IMR-90 (cell line): ENCODE data around the gene BMP5. TPM values are rescaled to one million over a fixed set of nuclear protein-coding genes. Genes with fewer than 3 reads are reported as not detected.

Experiments used
- ATAC-seq: fragments of 200-7000 bp; cut with Tn5 transposase; 2 replicates; pipeline ENCODE4 v1.9.1; 2020; ENCODE audit warnings: low read depth, mild to moderate bottlenecking, moderate library complexity
- BruUV-seq: library from RNA; stranded (reverse); fragments of 400-500 nt; replicated peaks from 2 replicates; lab custom pipeline; 2021; lab: Mats Ljungman, UMichigan
- CTCF ChIA-PET: fragments of 300-600 bp; formaldehyde crosslinking; extraction: SDS; loops from one replicate; lab custom pipeline; 2021; ENCODE audit warnings: antibody characterized with exemption; lab: Yijun Ruan, JAX
- POLR2A ChIA-PET: fragments of 300-600 bp; sonication (Branson Sonifier 250); formaldehyde crosslinking; loops from one replicate; lab custom pipeline; 2022; ENCODE audit warnings: antibody characterized with exemption; ENCODE audit not compliant: unreplicated experiment; lab: Charles Lee
- DNase-seq: peaks from one replicate; pipeline ENCODE4 v3.0.0; 2013
- H2AFZ ChIP-seq: replicated peaks from 2 replicates; pipeline ENCODE3; 2013; ENCODE audit warnings: low read length, mild to moderate bottlenecking; ENCODE audit not compliant: poor library complexity
- H2AK5ac ChIP-seq: 2 replicates; pipeline ENCODE4 v1.6.1; 2013; ENCODE audit warnings: low read depth, low read length, inconsistent platforms
- H2AK9ac ChIP-seq: replicated peaks from 2 replicates; pipeline ENCODE3; 2013; ENCODE audit warnings: mild to moderate bottlenecking, low read depth, low read length, moderate library complexity; ENCODE audit not compliant: poor library complexity
- H2BK120ac ChIP-seq: 2 replicates; pipeline ENCODE4 v1.6.1; 2013; ENCODE audit warnings: low read depth, low read length, inconsistent platforms
- H2BK15ac ChIP-seq: 3 replicates; pipeline ENCODE4 v1.6.1; 2013; ENCODE audit warnings: low read depth, low read length, inconsistent platforms
- H2BK20ac ChIP-seq: 2 replicates; pipeline ENCODE4 v1.6.1; 2013; ENCODE audit warnings: low read depth, mild to moderate bottlenecking, inconsistent platforms, low read length, moderate library complexity
- H2BK5ac ChIP-seq: 2 replicates; pipeline ENCODE4 v1.6.1; 2013; ENCODE audit warnings: mild to moderate bottlenecking, low read depth, low read length, inconsistent platforms; ENCODE audit not compliant: poor library complexity, severe bottlenecking
- H3K14ac ChIP-seq: replicated peaks from 2 replicates; pipeline ENCODE4 v1.6.1; 2013; ENCODE audit warnings: low read depth, low read length, inconsistent platforms
- H3K18ac ChIP-seq: 2 replicates; pipeline ENCODE4 v1.6.1; 2013; ENCODE audit warnings: low read depth, low read length, control low read depth
- H3K23ac ChIP-seq: 2 replicates; pipeline ENCODE4 v1.6.1; 2013; ENCODE audit warnings: low read depth, low read length, inconsistent platforms
- H3K27ac ChIP-seq: 2 replicates; pipeline ENCODE4 v1.5.1; 2013; ENCODE audit warnings: mild to moderate bottlenecking, control low read depth, low read length; ENCODE audit not compliant: insufficient read depth
- H3K27me3 ChIP-seq: 2 replicates; pipeline ENCODE4 v1.6.1; 2013; ENCODE audit warnings: low read length; ENCODE audit not compliant: control insufficient read depth, insufficient read depth
- H3K36me3 ChIP-seq: 2 replicates; pipeline ENCODE4 v1.6.1; 2013; ENCODE audit warnings: low read length, mixed read lengths; ENCODE audit not compliant: control insufficient read depth, insufficient read depth
- H3K4ac ChIP-seq: 2 replicates; pipeline ENCODE4 v1.6.1; 2013; ENCODE audit warnings: low read depth, low read length, inconsistent platforms
- H3K4me1 ChIP-seq: 2 replicates; pipeline ENCODE4 v1.6.1; 2013; ENCODE audit warnings: low read length, mixed read lengths; ENCODE audit not compliant: control insufficient read depth, insufficient read depth
- H3K4me2 ChIP-seq: 2 replicates; pipeline ENCODE4 v1.6.1; 2013; ENCODE audit warnings: low read depth, mild to moderate bottlenecking, control low read depth, low read length, moderate library complexity
- H3K4me3 ChIP-seq: 2 replicates; pipeline ENCODE4 v1.5.1; 2013; ENCODE audit warnings: low read depth, mild to moderate bottlenecking, control low read depth, low read length, moderate library complexity; ENCODE audit not compliant: insufficient read depth
- H3K56ac ChIP-seq: 2 replicates; pipeline ENCODE4 v1.6.1; 2013; ENCODE audit warnings: low read length, inconsistent platforms; ENCODE audit not compliant: insufficient read depth; ENCODE audit errors: extremely low read depth
- H3K79me1 ChIP-seq, 2 experiments: 2 replicates each; pipeline ENCODE4 v1.6.1; 2013; ENCODE audit warnings: low read length in 2 of 2, inconsistent platforms in 1 of 2, low read depth in 1 of 2
- H3K9ac ChIP-seq: 2 replicates; pipeline ENCODE4 v1.6.1; 2013; ENCODE audit warnings: low read depth, low read length, control low read depth
- H3K9me1 ChIP-seq: 2 replicates; pipeline ENCODE4 v1.6.1; 2013; ENCODE audit warnings: low read length, inconsistent platforms; ENCODE audit not compliant: insufficient read depth
- H3K9me3 ChIP-seq: 2 replicates; pipeline ENCODE4 v1.6.1; 2013; ENCODE audit warnings: low read length; ENCODE audit not compliant: control insufficient read depth, insufficient read depth
- H4K20me1 ChIP-seq: 2 replicates; pipeline ENCODE4 v1.6.1; 2013; ENCODE audit warnings: low read length, inconsistent platforms; ENCODE audit not compliant: insufficient read depth
- H4K5ac ChIP-seq: 2 replicates; pipeline ENCODE4 v1.6.1; 2013; ENCODE audit warnings: mild to moderate bottlenecking, low read depth, low read length, control low read depth
- H4K8ac ChIP-seq, 2 experiments: 2 replicates each; pipeline ENCODE4 v1.6.1; 2013; ENCODE audit warnings: low read depth in 2 of 2, low read length in 2 of 2, control low read depth in 1 of 2, inconsistent platforms in 1 of 2
- H4K91ac ChIP-seq: 2 replicates; pipeline ENCODE4 v1.6.1; 2013; ENCODE audit warnings: low read depth, low read length, inconsistent platforms; ENCODE audit not compliant: insufficient read depth
- CEBPB ChIP-seq: IDR thresholded peaks from 2 replicates; pipeline ENCODE4 v1.6.1; 2012; ENCODE audit warnings: low read depth, low read length, improper control_type of control experiment
- CHD1 ChIP-seq: IDR thresholded peaks from 2 replicates; pipeline ENCODE4 v1.6.1; 2012; ENCODE audit warnings: low read depth, low read length, improper control_type of control experiment
- MAFK ChIP-seq: IDR thresholded peaks from 2 replicates; pipeline ENCODE4 v1.6.1; 2012; ENCODE audit warnings: low read depth, low read length, improper control_type of control experiment
- MXI1 ChIP-seq: IDR thresholded peaks from 2 replicates; pipeline ENCODE4 v1.6.1; 2012; ENCODE audit warnings: low read depth, mild to moderate bottlenecking, low read length, moderate library complexity, borderline replicate concordance
- NFE2L2 ChIP-seq: fragments of 150-350 bp; IDR thresholded peaks from 2 replicates; pipeline ENCODE4 v1.6.1; 2016; ENCODE audit warnings: low read depth, mild to moderate bottlenecking, low read length
- RAD21 ChIP-seq: IDR thresholded peaks from 2 replicates; pipeline ENCODE4 v1.6.1; 2012; ENCODE audit warnings: low read length, improper control_type of control experiment
- RCOR1 ChIP-seq: IDR thresholded peaks from 2 replicates; pipeline ENCODE4 v1.6.1; 2012; ENCODE audit warnings: mild to moderate bottlenecking, low read length, improper control_type of control experiment; ENCODE audit not compliant: insufficient replicate concordance
- RFX5 ChIP-seq: IDR thresholded peaks from 2 replicates; pipeline ENCODE4 v1.8.0; 2012; ENCODE audit warnings: low read depth, mild to moderate bottlenecking, low read length, moderate library complexity
- SMC3 ChIP-seq: fragments of 150-350 bp; IDR thresholded peaks from 2 replicates; pipeline ENCODE4 v1.6.1; 2016; ENCODE audit warnings: low read depth, mild to moderate bottlenecking, antibody characterized with exemption, low read length, moderate library complexity
- USF2 ChIP-seq: fragments of 150-350 bp; IDR thresholded peaks from 2 replicates; pipeline ENCODE4 v1.6.1; 2017; ENCODE audit warnings: mild to moderate bottlenecking, antibody characterized with exemption, low read length, low read depth
- WGBS, 2 experiments: methylation state at CpG; one replicate each; pipeline versions ENCODE4 v1.1.5 to v1.1.7; 2013; ENCODE audit warnings: missing lambda C conversion rate in 2 of 2; ENCODE audit not compliant: insufficient read length in 1 of 2; ENCODE audit errors: extremely low coverage in 2 of 2; 5-methylcytosine and 5-hydroxymethylcytosine counted together
- dilution Hi-C: fragments of 300-500 bp; cut with HindIII; formaldehyde crosslinking; loops from one replicate; pipeline ENCODE4 v1.14.3; 2018; ENCODE audit warnings: low sequenced_read_pairs; ENCODE audit not compliant: unreplicated experiment
- in situ Hi-C: fragments of 300-500 bp; cut with MboI; formaldehyde crosslinking; loops from 3 replicates; pipeline ENCODE4 v1.14.3; 2019; ENCODE audit warnings: low sequenced_read_pairs, inconsistent platforms, mixed read lengths
- intact Hi-C: fragments of 100-400 bp; cut with micrococcal nuclease; formaldehyde crosslinking; loops from 2 replicates; pipeline ENCODE4 v1.10.0; 2022
- polyA plus RNA-seq, 3 experiments: library from polyadenylated mRNA; depleted of rRNA; stranded (reverse); fragments of >200 nt; gene quantifications; 2 replicates each; pipeline ENCODE4 v1.2.3, GENCODE V29; 2012; ENCODE audit warnings: low replicate concordance in 1 of 3
- total RNA-seq: library from RNA; depleted of rRNA; stranded (reverse); fragments of >200 nt; gene quantifications from 2 replicates; pipeline ENCODE4 v1.2.3, GENCODE V29; 2012

BMP5 gene
- total and polyA plus RNA-seq, 2 of the 4 experiments (the other 2 are of a cell fraction) = under 0.01 to 0.02 TPM

- ATAC-seq = no peak
- no peak overlapping the region for H2AK9ac ChIP-seq
- H4K91ac ChIP-seq = no peak overlapping the region
- no peak overlapping the region for H2AK5ac ChIP-seq
- dilution Hi-C loops = no loop called here
- no CpG with 5 or more reads among the region's 2 CpGs for WGBS, 2 experiments
- in situ Hi-C loops = no loop called here
- no peak overlapping the region for H3K4me3 ChIP-seq
- peaks cover 6% of the 10 kb centered on the region; the same call in 1 of the 2 replicates for H3K4me1 ChIP-seq
- no peak overlapping the region for H2BK20ac ChIP-seq
- no peaks in the 10 kb centered on the region for H3K27me3 ChIP-seq
- no peak overlapping the region for H3K4me2 ChIP-seq
- no peaks in the 10 kb centered on the region for H4K20me1 ChIP-seq
- no peaks in the 10 kb centered on the region for H3K79me1 ChIP-seq
- no peak overlapping the region for H3K23ac ChIP-seq
- BruUV-seq = no TSS peak
- H3K9me1 ChIP-seq = no peaks in the 10 kb centered on the region
- no peak for DNase-seq
- no peaks in the 10 kb centered on the region for H3K36me3 ChIP-seq
- no peaks in the 10 kb centered on the region; the same call in 1 of the 2 replicates for H3K9me3 ChIP-seq
- H2BK120ac ChIP-seq = no peak overlapping the region
- TF ChIP-seq RAD21 (no peak), SMC3 (no peak), RFX5 (no peak), NFE2L2 (no peak), CHD1 (no peak), RCOR1 (no peak), CEBPB (no peak), MXI1 (no peak), USF2 (no peak), MAFK (no peak)
- intact Hi-C loops = no loop called here
- H3K18ac ChIP-seq = no peak overlapping the region
- ChIA-PET POLR2A (no interaction called here), CTCF (interaction anchor here (0.6 kb wide), 1 partner anchor 9 kb away, joined by 4 read pairs; no protein-coding TSS in a partner anchor)
- no peak overlapping the region for H4K5ac ChIP-seq
- no peak overlapping the region for H3K27ac ChIP-seq
- no peak overlapping the region for H2AFZ ChIP-seq
- H2BK15ac ChIP-seq = no peak overlapping the region
- H4K8ac ChIP-seq = no peak overlapping the region
- H3K14ac ChIP-seq = no peak overlapping the region
- no peak overlapping the region for H3K56ac ChIP-seq
- H3K9ac ChIP-seq = no peak overlapping the region
- H3K4ac ChIP-seq = no peak overlapping the region
- no peak overlapping the region for H2BK5ac ChIP-seq
Measured at GRCh38 chr6:55778705-55779104, 96.7 kb downstream of the BMP5 start.
